Stimulated activated CD4-positive, alpha-beta T cell treated with anti-CD3 and anti-CD28 coated beads, TNF-alpha, amount 100 ng/mL, for 24 hours (primary cell): ENCODE data around the gene CHN2.

Source experiments
- DNase-seq, 3 experiments: peaks; one replicate each; pipeline ENCODE4 v3.0.0-alpha.2; 2020; ENCODE audit warnings: low read depth in 3 of 3

Gene CHN2

DNA sequence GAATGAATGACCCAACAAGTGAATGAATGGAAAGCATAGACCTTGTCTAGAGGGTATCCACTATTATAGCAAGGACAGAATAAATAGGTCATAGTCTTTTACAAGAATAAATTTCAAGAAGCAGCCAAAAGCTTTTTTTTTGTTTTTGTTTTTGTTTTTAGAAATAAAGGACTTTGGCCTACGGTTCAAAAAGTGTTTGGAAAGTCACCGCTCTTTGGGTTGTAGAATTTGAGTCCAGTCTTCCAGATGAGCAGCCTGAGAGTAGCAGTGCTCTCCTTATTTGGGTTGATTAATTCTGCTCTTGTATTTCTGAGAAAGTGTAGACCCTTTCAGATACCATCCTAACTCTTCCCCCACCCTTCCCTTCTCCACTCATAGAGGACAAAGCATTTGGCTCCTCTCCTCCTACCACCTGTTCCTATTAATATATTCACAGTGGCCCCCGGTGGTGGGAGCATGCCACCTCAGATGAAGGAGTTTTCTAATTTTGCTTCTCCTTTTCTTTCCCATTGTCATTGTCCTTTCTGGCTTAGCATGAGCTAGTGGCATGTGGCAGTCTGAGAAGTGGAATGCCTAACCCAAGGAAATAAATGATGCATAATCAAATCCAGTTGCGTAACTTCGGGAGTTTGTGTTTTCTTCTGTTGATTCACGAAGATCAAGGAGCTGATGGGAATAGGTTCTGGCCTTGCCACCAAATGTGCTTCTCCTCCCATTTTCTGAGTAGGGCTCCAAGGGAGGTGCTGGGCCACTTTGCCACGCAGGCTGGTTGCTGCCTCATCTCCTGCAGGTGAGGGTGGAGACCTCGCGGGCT, 114.7 kb downstream of the CHN2 start:
- DNase-seq: no peak

DNA sequence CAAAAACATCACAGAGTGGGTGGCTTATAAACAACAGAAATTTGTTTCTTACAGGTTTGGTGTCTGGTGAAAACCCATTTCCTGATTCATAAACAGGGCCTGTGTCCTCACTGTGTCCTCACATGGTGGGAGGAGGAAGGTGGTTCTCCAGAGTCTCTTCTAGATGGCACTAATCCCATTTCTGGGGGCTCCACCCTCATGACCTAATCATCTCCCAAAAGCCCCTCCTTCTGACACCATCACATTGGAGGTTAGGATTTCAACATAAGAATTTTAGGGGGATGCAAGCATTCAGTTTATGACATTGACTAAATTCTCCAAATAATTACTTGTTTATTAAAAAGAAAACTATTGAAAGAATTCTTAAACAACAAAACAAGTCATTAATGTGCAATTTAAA, 116.0 kb downstream of the CHN2 start:
- DNase-seq: no peak

- no peak for DNase-seq
Measured at GRCh38 chr7:29311314-29311713, 116.7 kb downstream of the CHN2 start.

DNA sequence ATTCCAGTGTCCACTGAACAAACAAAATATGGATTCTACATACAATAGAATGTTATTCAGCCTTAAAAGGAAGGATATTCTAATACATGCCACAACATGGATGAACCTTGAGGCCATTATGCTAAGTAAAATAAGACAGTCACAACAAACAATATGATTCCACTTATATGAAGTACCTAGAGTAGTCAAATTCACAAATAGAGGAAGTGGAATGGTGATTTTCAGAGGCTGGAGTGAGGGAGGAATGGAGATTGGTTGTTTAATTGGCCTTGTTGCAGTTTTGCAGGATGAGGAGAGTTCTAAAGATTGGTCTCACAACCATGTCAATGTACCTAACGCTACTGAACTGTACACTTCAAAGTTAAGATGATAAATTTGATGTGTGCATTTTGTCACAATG, 119.6 kb downstream of the CHN2 start:
- DNase-seq: no peak

DNA sequence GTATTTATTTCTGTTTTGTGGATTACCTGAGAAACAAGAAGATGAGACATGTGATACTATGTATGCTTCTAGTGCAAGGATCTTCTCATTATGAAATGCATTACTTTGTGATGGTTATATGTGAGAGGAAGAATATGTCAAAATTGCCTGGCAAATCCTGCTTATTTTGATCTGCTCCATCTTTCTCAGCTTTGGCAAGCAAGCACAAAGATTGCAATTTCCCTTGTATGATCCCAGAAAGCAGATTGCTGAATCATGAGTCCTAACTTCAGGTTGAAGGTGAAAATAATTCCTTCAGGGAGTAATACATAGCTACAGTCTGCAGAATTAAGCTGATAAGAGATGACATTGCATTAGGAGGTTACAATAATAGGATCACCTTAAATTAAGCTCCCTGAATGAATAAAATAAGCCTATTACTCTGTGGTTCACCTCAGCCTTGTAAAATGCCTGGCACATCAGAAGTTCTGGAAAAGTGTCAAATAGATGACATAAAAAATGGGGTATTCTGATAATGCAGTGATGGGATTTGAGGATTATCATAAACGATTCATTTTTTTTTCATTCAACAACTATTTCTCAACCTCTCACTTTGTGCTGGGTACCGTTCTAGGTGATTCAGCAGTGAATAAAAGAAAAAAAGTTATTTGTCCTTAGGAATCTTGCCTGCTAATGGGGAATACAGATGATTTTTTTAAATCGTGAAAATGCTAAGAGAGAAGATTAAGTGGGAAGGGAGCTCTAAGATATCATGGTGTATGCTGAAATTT, 120.7 kb downstream of the CHN2 start:
- DNase-seq: no peak

- DNase-seq: no peak
Measured at GRCh38 chr7:29315892-29316270, 121.3 kb downstream of the CHN2 start.

DNA sequence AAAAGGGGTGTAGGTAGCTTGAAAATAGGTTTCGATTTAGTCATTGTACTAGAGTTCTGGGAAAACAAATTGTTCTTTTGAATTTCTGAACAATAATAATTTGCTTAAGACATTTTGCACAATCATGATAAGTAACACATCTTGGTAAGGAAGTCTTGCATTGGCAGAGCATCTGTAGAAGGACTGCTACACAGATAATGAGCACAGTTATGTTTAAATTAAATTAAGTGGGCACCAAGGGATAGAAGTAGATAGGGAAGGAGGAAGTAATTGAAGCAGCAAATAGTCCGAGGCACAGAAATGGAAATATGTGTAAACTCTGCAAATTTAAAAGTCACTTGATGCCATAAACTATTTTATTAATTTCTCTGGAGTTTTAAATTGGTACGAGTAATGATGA, 122.4 kb downstream of the CHN2 start:
- DNase-seq: no peak

GRCh38 chr7:29318853-29319718, 124.5 kb downstream of the CHN2 start:
- DNase-seq: no peak

DNA sequence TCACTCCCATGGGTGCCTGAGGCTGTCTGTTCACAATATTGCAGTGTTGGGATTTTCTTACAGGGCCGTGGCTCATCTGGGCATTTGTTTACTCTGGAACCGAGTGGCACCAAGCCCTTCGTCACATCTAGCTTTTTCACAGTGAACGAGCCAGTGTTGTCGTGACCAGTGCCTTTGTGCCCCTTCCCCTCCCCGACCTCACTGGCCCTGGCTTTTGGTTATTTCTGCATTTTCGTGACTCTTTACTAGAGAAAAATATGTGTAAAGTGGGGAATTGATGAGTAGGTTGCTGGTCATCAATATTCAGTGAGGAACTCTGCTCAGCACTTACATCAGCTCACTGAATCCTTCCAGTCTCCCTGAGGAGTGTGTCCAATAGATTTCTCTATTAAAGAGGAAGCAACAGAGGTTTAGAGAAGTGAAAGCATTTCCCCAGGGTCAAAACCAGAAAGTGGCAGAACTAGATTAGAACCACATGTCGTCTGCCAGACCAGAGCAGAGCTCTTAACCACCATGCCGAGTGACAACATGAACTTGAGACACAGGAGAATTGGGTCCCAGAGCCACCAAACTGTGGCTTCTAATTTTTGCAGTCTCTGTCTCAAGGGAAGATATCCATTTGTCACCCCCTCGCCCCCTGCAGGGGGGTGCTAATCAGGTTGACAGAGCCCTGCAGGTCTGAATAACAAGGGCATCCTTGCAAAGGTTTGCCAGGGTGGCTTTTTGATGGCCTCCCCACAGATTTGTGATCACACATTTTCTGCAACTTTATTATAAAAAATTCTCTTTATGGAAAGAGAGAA, 125.3 kb downstream of the CHN2 start:
- no peak for DNase-seq

- no peak for DNase-seq
Measured at GRCh38 chr7:29320577-29320976, 126.0 kb downstream of the CHN2 start.

- DNase-seq: no peak
Measured at GRCh38 chr7:29322023-29322712, 127.6 kb downstream of the CHN2 start.

DNA sequence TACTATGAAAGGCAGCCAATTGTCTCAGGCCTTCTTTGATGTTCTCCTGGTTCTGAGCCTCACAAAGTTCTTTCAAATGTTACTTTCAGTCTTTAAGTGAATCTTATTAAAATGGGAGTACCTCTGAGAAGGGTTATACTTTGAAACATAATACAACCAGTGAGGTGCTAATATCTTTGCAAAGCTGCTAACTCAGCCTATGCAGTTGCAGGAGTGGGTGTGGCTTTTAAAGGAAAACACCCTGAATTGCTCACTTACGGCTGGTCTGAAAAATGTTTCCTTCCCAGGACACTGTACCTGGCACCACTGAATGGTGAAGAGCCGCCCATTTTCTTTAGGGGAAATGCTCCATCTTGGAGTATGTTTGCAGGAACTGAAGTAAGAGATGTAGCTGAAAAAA, 130.9 kb downstream of the CHN2 start:
- no peak for DNase-seq

DNA sequence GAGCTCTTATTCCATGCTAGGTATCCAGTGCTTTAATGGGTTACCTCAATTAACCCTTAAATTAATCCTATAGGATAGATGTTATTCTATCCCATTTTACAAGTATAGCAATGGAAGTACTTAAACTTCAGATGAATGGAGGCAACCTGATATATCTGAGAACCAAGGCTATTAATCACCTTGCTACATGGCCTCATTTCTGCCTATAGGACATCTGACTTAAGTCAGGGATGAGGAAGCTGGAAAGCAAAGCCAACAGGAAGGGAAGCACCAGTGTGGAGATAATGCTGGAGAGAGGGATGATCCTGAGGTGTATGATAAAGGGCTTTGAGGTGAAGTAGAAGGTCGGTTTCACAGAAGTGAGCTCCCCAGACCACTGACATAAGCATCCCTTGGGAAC, 132.3 kb downstream of the CHN2 start:
- no peak for DNase-seq

- DNase-seq: no peak
Measured at GRCh38 chr7:29327455-29327854, 132.9 kb downstream of the CHN2 start.

- DNase-seq: no peak
Measured at GRCh38 chr7:29328045-29328444, 133.5 kb downstream of the CHN2 start.

GRCh38 chr7:29328811-29329210, 134.2 kb downstream of the CHN2 start:
- DNase-seq: no peak

DNA sequence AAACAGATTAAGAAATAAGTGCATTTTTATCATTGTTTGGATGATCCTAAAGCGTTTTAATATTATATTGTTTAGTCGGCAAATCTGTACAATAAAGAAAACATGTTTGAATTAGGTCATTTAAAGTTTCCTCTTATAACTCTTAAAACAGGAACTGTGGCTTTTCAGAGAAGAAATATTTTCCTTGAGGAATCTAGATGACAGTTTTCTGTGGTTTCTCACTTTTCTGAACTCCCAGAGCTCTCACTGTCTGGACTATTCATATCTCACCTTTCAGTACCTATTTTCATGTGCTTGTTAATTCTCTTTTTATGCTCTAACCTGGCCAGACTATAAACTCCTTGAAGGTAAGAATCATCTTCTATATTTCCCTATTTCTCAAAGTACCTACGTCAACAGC, 135.1 kb downstream of the CHN2 start:
- DNase-seq: no peak

DNA sequence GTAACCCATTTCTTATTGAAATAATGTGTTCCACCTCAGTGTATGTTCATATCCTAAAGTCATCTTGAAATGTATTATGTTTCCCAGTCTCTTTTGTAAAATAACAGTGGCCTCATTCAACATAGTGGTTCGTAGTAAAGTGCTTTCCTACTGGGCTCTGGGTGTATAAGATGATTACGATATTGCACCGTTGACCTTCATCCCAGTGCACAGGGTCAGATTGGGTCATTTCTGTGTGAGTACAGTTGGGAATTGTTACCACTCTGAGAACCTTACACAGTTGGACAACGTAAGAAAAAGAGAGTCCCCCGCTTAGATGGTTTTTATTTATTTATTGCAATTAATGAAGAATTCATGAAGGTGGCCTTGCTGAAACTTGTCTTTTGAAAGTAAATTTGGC, 135.6 kb downstream of the CHN2 start:
- DNase-seq: no peak

- DNase-seq: no peak
Measured at GRCh38 chr7:29331163-29331562, 136.6 kb downstream of the CHN2 start.

DNA sequence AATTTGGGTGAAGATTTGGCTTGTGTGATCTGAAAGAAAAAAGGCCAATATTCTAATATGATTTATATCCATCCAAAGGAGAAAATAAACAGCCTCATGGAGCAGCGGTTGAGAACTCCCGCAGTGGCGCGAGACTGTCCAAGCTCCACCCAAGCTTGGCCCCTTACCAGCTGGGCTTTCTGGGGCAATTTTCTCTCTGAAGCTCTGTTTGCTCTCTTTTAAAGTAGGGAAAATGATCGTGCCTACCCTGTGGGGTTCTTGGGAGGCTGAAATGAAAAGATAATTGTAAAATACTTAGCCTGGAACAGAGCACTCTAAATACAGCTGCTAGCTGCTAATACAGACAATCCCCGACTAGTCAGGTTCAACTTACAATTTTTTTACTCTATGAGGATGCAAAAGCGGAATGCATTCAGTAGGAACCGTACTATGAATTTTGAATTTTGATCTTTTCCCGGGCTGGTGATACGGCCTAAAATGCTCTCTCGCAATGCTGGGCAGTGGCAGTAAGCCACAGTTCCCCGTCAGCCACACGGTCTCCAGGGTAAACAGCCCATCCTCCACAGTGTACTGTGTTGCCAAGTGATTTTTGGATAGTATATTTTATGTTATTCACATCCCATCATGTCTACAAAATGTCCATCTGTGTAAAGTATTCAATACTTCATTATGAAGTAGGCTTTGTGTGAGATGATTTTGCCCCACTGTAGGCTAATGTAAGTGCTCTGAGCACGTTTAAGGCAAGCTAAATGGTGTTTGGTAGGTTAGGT, 137.7 kb downstream of the CHN2 start:
- DNase-seq: no peak
